LNCAP (cell line): ENCODE measurements around the gene TNN.

Source experiments
- TF ChIP-seq, protein P1 (sequence below): fragments of 450-650 bp; IDR thresholded peaks from 2 replicates; pipeline ENCODE4 v1.5.1; 2017; ENCODE audit warnings: mild to moderate bottlenecking

TNN gene

DNA sequence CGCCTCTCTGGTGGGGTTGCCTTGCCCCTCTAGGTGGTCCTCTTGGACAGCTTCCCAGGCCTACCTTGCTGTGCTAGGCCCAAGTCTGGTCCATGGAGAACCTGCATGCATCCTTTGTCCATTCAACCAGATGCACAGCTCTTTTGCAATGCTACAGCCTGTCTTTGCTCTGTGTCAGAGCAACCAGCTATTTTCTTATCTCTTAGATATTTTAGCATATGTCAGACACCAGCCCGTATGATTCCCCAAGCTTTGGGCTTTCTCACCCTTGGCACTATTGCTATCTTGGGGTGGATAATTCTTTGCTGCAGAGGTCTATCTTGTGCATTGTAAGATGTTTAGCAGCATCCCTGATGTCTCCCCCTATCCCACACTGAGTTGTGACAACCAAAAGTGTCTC is 32.3 kb downstream of the TNN start:
- TF ChIP-seq, protein P1, sequence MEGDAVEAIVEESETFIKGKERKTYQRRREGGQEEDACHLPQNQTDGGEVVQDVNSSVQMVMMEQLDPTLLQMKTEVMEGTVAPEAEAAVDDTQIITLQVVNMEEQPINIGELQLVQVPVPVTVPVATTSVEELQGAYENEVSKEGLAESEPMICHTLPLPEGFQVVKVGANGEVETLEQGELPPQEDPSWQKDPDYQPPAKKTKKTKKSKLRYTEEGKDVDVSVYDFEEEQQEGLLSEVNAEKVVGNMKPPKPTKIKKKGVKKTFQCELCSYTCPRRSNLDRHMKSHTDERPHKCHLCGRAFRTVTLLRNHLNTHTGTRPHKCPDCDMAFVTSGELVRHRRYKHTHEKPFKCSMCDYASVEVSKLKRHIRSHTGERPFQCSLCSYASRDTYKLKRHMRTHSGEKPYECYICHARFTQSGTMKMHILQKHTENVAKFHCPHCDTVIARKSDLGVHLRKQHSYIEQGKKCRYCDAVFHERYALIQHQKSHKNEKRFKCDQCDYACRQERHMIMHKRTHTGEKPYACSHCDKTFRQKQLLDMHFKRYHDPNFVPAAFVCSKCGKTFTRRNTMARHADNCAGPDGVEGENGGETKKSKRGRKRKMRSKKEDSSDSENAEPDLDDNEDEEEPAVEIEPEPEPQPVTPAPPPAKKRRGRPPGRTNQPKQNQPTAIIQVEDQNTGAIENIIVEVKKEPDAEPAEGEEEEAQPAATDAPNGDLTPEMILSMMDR = no peak

DNA sequence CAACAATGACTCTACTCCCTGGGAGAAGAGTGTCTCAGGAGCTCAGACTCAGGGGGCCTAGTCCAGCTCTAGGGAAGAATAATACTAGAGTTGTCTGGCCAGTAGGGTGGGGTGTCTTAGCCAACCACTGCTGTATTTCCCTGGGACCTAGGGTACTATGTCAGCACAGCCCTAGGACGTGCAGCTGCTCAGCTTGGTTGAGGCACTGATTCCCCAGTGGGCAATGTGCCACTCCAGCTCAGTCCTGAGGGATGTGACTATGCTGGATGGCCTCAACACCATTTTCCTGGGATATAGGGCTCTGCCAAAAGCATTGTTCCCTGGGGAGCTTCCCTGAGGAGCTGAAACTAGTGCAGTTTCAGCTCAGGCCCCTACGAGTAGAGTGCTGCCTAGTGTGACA is 47.4 kb downstream of the TNN start:
- TF ChIP-seq, protein P1 = no peak

DNA sequence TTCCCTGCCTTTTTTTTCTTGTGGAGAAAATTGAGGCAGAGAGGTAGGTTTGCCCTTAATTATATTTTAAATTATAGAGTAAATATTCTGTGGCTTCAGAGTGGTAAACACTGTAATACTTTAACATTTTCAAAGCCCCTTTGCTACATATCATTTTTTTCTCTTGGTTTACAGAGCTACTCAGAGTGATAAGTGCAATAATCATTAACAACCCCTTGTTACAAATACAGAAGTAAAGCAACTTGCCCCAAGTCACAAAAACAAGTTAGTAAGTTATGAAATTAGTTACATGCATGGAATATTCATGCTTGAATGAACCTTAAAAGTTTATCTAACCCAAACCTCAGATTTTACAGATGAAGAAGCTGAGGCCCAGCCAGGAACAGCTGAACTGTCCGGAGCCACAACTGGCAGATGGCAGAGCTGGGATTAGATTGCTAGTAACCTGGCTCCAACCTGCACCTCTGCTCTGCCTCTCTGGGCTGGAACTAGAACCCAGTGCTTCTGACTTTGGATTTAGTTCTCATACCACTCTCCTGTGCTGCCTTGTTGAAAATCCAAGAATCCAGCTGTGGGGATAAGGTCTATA is 48.7 kb downstream of the TNN start:
- TF ChIP-seq, protein P1 = no peak

DNA sequence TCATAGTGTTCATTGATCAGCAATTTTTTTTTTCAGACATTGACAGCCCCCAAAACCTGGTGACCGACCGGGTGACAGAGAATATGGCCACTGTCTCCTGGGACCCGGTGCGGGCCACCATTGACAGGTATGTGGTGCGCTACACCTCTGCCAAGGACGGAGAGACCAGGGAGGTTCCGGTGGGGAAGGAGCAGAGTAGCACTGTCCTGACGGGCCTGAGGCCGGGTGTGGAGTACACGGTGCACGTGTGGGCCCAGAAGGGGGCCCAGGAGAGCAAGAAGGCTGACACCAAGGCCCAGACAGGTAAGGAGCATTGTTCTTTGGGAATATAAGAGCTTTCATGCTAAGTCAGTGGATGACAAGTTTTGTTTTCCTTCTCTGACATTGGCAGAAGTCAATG is 49.3 kb downstream of the TNN start:
- TF ChIP-seq, protein P1 = no peak

DNA sequence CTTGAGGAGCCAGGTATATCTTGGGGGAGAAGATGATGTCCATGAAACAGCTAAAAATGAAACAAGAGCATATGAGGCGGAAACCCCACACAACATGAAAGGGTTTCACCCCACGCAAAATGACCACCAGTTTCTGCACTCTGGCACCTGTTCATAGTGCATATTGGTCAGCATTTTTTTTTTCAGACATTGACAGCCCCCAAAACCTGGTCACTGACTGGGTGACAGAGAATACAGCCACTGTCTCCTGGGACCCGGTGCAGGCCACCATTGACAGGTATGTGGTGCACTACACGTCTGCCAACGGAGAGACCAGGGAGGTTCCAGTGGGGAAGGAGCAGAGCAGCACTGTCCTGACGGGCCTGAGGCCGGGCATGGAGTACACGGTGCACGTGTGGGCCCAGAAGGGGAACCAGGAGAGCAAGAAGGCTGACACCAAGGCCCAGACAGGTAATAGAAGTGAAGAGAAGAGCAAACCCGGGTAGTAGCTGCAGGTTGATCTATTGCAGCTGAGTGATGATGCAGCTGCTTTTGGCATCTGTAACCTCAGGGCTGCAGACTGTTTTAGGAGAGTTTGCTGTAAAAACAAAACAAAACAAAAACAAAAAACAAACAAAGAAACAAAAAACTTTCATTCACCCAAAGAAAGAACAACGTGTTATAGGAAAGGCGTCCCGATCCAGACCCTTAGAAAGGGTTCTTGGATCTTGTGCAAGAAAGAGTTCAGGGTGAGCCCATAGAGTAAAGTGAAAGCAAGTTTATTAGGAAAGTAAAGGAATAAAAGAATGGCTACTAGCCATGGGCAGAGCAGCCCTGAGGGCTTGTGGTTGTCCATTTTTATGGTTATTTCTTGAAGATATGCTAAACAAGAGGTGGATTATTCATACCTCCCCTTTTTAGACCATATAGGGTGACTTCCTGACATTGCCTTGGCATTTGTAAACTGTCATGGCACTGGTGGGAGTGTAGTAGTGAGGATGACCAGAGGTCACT is 51.0 kb downstream of the TNN start:
- TF ChIP-seq, protein P1 = no peak

DNA sequence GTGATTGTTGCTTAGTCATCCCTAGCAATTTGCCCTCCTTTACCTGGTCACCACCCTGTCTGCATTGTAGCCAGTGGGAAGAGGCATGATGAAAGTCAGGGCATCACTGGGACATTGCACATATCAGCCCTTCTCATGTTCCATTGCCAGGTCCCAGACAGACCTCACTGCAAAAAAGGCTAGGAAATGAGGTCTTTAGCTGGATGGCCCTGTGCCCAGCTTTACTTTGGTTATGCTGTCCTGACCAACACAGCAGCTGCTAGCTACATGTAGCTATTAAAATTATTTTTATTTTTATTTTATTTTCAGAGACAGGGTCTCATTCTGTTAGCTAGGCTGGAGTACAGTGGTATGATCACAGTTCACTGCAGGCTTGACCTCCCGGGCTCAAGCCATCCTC is 52.9 kb downstream of the TNN start:
- TF ChIP-seq, protein P1 = no peak

DNA sequence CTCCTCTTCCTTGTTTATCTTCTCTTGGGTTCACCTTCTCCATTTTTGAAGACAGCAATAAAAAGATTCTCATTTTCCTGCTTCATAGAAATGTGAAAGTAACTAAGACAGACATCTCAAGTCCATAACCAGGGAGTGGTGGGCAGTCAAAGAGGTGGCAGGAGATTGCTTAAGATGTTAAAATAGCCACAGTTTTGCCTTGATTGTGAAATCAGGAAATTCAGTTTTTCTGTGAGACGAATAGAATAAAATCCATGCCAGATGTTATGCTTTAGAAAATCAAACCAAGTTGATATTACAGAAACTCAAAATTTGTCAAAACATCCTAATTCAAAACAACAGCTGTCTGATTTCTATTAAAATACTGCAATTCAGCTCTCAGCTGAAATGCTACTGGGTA is 57.2 kb downstream of the TNN start:
- TF ChIP-seq, protein P1 = no peak
